SW480 (cell line): ENCODE results near the gene RAD51C.
A peak's percentile ranks its signal among the peaks of the same experiment; 100 is the strongest.
"Not testable (repeated sequence)": the region's sequence is repeated elsewhere in the genome, so short reads cannot be mapped to it uniquely, and the experiment has no call there.

ENCODE experiments used
- DNase-seq: peaks from one replicate; pipeline ENCODE4 v3.0.0-alpha.2; 2016; ENCODE audit warnings: low spot score

RAD51C gene

DNA sequence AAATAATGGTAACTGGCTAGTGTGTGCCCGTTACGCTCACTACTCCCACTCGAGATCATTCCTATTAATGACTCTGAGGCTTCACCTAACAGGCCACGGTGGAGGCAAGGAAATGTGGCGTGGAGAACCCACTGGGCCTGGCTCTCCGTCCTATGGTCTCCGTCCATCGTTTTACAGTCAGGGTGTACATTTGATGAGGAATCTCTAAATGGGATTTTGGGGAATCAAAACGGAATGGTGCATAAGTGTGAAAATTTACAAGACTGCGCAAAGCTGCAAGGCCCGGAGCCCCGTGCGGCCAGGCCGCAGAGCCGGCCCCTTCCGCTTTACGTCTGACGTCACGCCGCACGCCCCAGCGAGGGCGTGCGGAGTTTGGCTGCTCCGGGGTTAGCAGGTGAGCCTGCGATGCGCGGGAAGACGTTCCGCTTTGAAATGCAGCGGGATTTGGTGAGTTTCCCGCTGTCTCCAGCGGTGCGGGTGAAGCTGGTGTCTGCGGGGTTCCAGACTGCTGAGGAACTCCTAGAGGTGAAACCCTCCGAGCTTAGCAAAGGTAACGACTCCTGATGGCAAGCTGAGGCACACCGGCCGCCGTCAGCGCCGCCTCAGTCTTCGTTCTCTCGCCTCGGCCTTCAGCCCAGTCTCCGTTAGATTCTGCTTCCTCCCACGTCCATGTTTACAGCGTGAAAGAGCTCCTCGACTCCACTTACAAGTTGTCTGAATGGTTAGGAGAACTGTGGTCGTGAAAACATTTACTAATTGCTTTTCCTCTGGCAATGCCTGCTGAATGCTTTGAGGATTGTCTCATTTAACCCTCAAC lies at the start of gene RAD51C:
TSS of gene RAD51C (plus strand) at position 364 of the 817 bp plus-strand sequence. CDS start at position 406, 42 bp downstream.
- peak; percentile 87 for DNase-seq

DNA sequence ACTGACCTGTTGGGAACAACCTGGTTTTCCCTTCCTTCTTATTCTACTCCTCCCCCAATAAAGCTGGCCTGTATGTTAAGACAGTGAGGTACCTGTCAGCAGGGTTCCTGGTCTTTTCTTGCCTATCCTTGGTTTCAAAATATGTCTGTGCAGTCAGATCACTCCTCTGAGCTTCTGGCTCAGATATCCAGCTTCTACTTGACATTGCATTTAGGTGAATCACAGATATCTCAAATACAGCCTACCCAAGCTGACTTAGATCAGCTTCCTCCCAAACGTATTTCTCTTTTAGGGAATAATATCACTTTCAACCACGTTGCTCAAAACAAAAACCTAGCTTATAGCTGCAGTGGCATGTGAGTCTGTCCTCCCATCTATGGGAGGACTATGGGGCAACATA lies 49.3 kb upstream of the RAD51C start:
- no peak for DNase-seq

DNA sequence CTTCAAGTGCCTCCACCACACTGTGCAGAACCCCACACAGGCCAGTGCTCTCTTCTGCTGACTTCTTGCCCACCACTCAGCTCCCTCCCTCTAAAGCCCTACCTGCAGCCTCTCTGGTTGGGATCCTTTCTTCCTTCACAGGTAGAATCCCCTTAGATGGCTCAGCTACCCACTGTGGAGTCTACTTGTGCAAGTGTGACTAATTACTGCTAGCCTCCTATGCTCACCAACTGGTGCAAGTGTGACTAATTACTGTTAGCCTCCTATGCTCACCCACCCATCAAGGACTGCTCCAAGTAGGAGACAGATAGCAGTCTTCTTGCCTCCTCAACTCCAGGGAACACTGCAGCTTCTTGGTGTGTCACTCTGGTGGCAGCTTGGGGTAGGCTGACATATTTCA lies 44.2 kb upstream of the RAD51C start:
- DNase-seq: no peak

DNA sequence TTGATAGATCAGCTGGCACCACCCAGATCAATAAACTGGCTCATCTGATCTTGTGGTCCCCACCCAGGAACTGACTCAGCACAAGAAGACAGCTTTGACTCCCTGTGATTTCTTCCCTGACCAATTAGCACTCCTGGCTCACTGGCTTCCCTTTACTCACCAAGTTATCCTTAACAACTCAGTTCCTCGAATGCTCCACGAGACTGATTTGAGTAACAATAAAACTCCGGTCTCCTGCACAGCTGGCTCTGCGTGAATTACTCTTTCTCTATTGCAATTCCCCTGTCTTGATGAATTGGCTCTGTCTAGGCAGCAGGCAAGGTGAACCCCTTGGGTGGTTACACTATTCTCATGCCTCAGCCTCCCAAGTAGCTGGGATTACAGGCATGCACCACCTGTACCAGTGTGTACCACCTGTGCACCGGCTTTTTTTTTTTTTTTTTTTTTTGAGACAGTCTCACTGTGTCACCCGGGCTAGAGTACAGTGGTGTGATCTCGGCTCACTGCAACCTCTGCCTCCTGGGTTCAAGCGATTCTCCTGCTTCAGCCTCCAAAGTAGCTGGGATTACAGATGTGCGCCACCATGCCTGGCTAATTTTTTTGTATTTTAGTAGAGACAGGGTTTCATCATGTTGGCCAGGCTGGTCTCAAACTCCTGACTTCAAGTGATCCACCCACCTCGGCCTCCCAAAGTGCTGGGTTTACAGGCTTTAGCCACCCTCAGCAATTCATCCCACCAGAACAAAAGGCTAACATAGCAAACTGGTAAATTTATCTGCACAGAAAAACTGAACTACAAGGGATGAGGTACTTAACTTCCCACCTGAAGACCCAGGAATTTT lies 34.2 kb upstream of the RAD51C start:
- DNase-seq: not testable (repeated sequence)

DNA sequence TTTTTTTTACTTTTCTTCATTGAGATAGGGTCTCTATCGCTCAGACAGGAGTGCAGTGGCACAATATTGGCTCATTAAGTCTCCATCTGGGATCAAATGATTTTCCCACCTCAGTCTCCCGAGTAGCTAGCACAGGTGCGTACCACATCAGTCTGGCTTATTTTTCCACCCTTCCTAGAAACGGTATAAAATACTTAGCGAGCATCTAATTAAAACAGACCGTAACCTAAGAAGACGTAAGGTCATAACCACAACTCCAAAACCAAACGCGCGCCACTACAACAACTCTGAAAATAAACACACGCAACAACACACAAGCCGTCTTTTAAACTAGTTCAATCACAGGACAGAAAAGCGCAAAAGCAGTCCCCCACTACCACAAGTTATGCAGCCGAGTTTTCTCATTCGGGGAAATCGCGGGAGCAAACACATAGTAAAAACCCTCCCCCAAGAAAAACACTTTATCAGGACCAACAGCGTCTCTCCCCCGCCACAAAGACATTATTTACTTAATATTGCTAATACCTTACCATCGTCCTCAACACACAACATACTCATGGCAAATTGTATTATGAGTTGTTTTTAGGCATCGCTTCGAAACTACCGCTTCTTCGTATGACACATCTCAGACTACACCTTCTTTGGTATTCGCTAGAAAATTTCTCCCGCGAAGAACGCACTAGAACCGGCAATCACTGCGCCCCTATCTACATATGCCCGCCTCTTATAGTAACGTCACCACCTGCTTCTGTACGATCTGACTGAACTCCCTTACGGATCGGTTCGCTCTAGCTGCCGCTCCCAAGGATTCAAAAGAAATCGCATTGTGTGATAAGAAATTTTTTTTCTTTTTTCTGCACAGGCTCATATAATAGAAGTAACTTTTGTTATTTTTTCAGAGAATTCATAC lies 33.3 kb upstream of the RAD51C start:
- DNase-seq: no peak

DNA sequence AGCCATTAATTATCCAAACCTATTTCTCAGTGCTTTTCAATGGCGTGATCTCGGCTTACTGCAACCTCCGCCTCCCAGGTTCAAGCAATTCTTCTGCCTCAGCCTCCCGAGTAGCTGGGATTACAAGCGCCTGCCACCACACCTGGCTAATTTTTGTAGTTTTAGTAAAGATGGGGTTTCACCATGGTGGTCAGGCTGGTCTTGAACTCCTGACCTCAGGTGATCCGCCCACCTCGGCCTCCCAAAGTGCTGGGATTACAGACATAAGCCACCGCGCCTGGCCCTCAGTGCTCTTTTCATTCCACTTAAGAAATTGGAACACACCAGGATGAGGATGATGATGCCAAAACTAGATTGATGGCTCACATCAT lies 32.7 kb upstream of the RAD51C start:
- not testable (repeated sequence) for DNase-seq

DNA sequence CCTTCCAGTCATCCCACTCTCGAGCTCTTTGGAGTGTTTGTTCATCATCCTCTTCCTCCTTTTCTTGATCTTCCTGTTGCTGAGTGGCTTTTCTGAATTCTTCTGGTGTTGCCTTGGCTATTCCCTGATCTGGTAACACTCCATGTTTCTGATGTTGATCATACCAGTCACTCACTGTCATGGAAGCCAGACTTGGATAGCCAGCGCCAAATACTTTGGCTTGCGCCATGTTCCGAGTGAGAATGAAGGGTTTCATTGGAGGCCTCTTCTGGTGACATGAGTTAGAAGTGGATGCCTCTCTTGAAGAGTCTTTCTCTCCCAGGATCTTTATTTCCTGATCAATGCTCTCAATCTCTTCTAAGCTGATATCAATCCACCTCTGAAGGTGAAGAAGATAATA lies 31.8 kb upstream of the RAD51C start:
- DNase-seq: no peak

DNA sequence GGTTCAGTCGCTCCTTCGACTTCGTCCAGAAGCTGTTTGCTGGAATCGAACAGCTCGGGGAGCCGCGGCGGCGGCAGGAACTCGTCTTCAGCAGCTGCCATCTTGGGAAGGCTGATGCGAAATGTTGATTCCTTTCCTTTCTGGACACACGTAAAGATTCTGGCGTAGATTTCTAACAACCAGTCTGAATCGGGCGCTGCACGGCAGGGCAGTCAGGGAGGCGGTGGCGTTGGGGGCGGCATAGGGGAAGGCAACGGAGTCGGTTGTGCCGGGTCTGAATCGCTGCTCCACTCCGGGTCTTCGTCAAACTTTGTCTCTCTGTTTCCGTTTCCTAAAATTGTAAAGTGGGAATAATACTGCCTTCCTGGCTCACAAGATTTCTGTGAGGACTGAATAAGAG lies 30.9 kb upstream of the RAD51C start:
- no peak for DNase-seq

DNA sequence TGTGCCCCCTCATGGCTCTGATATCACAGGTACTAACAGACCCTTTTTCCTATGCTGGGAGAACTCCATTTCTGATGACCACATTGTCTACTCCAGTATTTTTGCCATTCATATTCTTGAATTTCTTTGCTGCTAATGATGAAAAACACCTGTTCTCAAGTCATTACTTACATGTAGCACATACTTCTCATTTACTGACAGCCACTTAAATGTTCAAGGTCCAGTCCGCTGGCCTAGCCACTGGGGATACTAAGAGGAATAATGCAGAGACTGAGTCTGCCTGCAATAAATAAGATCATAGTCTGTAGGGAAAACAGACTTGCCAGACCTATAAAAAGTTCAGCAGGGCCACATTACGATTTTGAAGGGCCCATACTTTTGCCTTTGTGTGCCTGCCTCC lies 28.1 kb upstream of the RAD51C start:
- DNase-seq: no peak

DNA sequence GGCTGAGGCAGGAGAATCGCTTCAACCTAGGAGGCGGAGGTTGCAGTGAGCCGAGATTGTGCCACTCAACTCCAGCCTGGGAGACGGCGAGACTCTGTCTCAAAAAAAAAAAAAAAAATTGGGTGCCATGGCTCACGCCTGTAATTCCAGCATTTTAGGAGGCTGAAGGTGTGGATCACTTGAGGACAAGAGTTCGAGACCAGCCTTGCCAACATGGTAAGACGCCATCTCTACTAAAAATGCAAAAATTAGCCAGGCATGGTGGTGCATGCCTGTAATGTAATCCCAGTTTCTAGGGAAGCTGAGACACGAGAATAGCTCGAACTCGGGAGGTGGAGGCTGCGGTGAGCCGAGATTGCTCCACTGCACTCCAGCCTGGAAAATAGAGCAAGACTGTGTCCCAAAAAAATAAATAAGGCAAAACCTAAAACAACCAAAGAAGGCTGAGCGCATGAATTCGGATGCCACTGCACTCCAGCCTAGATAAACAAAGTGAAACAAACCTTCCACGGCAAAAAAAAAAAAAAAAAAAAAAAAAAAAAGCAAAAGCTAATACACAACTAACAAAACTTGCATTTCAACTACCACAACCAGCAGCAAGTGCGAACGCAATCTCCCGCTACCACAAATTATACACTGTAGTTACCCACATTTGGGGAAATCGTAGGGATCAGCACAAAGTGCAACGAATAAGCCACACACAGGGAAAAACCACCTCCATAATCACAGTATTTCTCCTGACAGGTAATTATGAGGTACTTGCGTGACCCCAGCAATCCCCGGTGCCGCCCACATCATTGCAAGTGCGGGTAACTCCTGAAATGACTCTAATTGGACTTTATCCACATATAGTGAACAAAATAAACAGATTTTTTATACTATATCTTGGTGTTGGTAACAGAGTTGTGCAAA lies 26.2 kb upstream of the RAD51C start:
- no peak for DNase-seq

DNA sequence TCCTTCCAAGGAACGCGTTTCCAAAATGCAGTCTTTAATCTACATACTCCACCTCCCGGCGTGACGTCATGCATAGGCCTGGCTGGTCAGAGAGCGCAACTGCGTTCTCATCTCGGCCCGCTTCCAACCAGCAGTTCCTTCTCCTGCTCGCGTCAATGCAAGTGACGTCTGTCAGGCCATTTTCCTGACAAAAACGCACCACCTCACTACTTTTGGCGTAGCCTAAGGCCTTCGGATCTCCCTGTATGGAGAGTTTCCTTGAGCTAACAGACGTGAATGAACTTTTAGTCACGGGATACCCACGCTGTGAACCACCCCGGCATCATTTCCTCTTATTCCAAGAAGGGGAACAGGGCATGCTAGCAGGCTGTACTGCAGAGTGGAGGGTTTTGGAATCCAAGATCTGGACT lies 25.5 kb upstream of the RAD51C start:
- no peak for DNase-seq

DNA sequence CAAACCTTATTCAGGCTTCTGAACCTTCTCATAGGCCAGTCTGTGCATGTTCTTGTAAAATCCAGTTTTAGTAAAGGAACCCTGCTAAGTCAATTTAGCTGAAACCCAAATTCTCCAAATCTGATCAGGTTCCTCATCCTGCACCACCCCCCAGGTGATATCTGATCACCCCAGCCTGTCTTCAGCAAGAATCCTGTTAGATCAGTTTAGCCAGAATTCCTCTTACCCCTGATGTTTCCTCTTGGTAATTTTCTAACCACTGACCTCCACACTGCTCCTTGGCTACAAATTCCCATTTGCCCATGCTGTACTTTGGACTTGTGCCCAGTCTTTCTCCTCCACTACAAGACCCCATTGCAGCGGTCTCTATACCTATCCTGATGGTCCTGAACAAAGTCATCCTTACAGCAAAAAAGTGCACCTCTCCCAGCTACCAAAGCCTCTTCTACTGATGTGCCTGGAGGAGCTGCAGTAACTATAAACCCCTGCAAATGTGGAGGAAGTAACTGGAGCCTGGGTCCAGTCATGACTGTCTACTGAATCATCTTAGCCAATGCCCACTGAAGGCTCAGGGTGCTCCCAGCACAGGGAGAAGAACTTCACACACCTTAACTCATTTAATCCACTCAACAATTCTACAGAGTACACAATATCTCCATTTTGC lies 24.3 kb upstream of the RAD51C start:
- DNase-seq: no peak

DNA sequence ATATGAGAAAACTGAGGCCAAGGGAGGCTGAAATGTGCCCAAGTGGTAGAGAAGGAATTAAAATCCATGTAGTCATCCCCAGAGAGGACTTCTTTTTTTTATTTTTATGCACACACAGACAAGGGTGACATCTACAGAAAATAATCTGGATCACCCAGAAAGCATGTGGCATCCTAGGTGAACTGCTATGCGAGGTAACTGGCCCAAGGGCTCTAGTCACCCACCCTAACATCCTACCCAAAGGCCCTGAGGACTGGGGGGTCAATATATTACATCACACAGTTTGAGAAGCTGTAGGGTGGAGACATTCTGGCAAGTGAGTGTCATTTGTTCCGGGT lies 23.8 kb upstream of the RAD51C start:
- DNase-seq: no peak

DNA sequence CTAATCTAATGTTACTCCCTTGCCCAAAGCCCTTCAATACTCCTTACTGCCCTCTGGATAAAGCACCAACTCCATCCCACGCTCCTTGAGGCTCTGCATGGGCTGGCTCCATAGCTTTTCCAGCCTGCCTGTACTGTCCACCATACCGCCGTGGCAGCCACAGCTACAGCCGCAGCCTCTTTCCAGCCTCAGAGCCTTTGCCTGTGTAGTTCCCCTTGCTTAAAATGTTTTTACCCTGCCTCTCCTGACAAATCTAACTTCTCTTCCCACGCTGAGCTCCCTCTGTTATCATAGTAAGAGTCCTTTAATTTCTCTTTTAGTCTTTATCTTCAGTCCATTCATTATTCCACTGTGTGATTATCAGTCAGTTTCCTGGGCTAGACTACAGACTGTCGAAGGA lies 22.5 kb upstream of the RAD51C start:
- DNase-seq: no peak

DNA sequence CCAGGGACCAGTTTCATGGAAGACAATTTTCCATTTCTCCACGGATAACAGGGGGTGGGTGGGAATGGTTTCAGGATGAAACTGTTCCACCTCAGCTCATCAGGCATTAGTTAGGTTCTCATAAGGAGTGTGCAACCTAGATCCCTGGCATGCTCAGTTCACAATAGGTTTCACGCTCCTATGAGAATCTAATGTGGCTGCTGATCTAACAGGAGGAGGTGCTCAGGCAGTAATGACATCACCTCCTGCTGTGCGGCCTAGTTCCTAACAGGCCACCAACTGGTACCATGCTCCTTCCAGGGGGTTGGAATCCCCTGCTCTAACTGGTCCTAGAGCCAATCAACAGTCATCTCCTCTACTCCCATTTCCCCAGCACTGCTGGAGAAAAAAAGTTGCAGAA lies 20.4 kb upstream of the RAD51C start:
- DNase-seq: no peak

DNA sequence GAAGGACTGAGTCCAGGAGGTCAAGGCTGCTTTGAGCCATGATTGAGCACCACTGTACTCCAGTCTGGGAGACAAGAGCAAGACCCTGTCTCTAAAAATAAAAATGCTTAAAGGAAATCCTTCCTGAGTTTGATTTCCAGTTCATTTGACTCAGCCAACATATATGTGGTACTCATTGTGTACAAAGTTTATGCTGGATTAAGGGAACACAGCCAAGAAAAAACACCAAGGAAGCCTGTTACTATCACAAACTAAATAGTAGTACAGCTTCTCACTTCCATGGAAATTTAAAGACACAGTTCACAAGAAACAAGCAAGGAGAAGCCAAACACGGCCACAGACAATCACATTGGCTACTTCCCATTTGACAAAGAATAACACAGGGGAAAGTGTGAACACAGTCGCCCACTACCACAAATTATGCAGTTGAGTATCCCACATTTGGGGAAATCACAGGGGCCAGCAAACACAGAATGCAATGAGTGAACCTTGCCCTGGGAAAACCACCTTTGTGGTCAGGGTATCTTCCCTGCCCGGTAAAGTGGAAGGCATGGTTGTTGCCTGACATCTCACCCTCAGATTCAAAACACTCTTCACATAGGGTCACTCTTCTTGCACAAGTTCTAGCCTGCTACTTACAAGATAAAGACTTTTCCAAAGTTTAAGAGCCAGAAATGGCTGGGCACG lies 15.1 kb upstream of the RAD51C start:
- no peak for DNase-seq

DNA sequence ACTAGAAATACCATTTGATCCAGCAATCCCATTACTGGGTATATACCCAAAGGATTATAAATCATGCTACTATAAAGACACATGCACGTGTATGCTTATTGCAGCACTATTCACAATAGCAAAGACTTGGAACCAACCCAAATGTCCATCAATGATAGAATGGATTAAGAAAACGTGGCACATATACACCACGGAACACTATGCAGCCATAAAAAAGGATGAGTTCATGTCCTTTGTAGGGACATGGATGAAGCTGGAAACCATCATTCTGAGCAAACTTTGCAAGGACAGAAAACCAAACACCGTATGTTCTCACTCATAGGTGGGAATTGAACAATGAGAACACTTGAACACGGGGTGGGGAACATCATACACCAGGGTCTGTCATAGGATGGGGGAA lies 14.1 kb upstream of the RAD51C start:
- not testable (repeated sequence) for DNase-seq

DNA sequence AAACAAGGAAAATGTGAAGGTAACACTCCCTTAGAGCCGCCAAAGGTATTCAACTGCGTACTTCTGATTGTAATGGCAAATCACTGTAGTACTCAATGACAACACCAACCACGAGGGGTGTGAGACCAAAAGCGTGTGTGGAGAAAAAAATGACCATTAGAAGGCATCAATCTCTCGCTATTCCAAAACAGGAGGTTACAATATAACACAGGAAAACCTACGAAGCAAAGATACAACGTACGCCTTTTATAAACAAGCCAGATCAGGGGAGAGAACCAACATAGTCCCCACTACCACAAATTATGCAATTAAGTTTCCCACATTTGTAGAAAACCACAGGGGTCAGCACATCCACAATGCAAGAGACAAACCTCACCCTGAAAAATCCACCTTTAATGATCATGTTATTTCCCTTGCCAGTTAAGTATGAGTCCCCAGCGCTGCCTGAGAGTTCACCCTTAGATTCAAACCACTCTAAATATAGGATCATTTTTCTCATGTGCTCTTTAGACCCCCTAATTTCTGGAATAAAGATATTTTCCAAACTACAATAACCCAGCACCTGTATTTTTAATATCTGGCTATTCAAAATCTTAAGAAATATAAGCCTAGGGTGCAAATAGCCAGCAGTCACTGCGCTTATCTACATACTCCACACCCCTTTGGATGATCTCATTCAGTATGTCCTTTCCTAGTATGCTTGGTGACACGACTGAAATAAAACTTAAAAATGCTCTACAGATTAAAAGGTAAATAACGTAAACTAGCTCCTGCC lies 13.0 kb upstream of the RAD51C start:
- peak; percentile 86 for DNase-seq

DNA sequence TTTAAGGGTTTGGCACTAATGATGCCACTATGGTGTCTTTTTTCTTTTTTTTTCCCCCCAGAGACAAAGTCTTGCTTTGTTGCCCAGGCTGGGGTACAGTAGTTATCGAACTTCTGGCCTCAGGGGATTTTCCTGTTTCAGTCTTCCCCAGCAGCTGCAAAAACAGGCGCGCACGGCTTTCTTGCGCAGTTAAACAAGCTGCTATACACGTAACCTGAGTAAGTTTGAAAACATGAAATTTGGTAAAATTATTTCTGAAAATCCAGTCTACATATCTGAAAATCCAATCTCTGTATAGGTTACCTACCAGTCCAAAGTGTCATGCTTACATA lies 12.4 kb upstream of the RAD51C start:
- no peak for DNase-seq

DNA sequence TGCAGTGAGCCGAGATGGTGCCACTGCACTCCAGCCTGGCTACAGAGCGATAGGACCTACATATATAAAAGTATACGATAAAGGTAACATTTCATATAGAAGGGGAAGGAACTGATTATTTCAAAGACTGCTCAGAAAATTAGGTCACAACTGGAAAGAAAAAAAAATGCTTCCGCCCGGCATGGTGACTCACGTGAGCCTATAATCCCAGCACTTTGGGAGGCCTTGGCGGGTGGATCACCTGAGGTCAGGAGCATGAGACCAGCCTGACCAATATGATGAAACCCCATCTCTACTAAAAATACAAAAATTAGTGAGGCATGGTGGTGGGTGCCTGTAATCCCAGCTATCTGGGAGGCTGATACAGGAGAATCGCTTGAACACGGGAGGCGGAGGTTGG lies 8.4 kb upstream of the RAD51C start:
- DNase-seq: no peak
